HCT116 (cell line): ENCODE data around the gene AQP6. TPM values are rescaled to one million over a fixed set of nuclear protein-coding genes. Genes with fewer than 3 reads are reported as not detected.

Experiments
- ATAC-seq: fragments of 200-7000 bp; cut with Tn5 transposase; 2 replicates; pipeline ENCODE4 v1.9.1; 2020; ENCODE audit warnings: mild to moderate bottlenecking, moderate library complexity
- BruUV-seq: library from RNA; stranded (reverse); fragments of 400-500 nt; replicated peaks from 2 replicates; lab custom pipeline; 2021; lab: Mats Ljungman, UMichigan
- CTCF ChIA-PET: fragments of 300-600 bp; sonication (Branson Sonifier 250); formaldehyde crosslinking; loops from one replicate; lab custom pipeline; 2021; ENCODE audit warnings: antibody characterized with exemption; lab: Charles Lee
- POLR2A ChIA-PET: fragments of 300-600, 350-600 bp; sonication (Branson Sonifier 250); formaldehyde crosslinking; loops from one replicate; lab custom pipeline; 2021; ENCODE audit warnings: antibody characterized with exemption; lab: Charles Lee
- RAD21 ChIA-PET, 2 experiments: fragments of 300-600 bp; sonication (Branson Sonifier 250); formaldehyde crosslinking; loops; one replicate each; lab custom pipeline; 2023; ENCODE audit warnings: low total read pairs in 2 of 2; ENCODE audit not compliant: uncharacterized antibody in 2 of 2, unreplicated experiment in 2 of 2, low non-redundant PET in 1 of 2; lab: Charles Lee
- DNase-seq: peaks from one replicate; pipeline ENCODE4 v3.0.0-alpha.2; 2010; ENCODE audit warnings: low read depth, low spot score
- H2AFZ ChIP-seq: fragments of 200-600 bp; shearing (Covaris generic), sonication (generic); 2 replicates; pipeline ENCODE4 v1.6.1; 2017; ENCODE audit warnings: low read depth, mixed run types, mixed read lengths, antibody characterized with exemption, low read length; ENCODE audit not compliant: poor library complexity, severe bottlenecking
- H3K27ac ChIP-seq: 2 replicates; pipeline ENCODE4 v1.5.1; 2012; ENCODE audit warnings: low read depth, low read length
- H3K27me3 ChIP-seq: fragments of 200-600 bp; sonication (generic); 2 replicates; pipeline ENCODE4 v1.6.1; 2016; ENCODE audit warnings: mixed run types, low read length, mixed read lengths; ENCODE audit not compliant: insufficient read depth
- H3K36me3 ChIP-seq, 2 experiments: fragments of 200-500 bp in 1 of 2; fragments of 200-600 bp in 1 of 2; sonication (Bioruptor generic) in 1 of 2; sonication (generic) in 1 of 2; 2 replicates each; pipeline versions ENCODE4 v1.5.1 to v1.6.1; 2014 to 2016; ENCODE audit warnings: low read length in 2 of 2, inconsistent platforms in 1 of 2, mixed read lengths in 1 of 2, mixed run types in 1 of 2; ENCODE audit not compliant: insufficient read depth in 2 of 2, control insufficient read depth in 1 of 2
- H3K4me1 ChIP-seq, 2 experiments: fragments of 200-600 bp in 1 of 2; sonication (generic) in 1 of 2; 2 replicates each; pipeline versions ENCODE4 v1.5.1 to v1.6.1; 2012 to 2017; ENCODE audit warnings: low read length in 2 of 2, inconsistent platforms in 1 of 2, mild to moderate bottlenecking in 1 of 2, mixed read lengths in 1 of 2, mixed run types in 1 of 2, moderate library complexity in 1 of 2; ENCODE audit not compliant: insufficient read depth in 2 of 2, control insufficient read depth in 1 of 2
- H3K4me2 ChIP-seq: fragments of 200-600 bp; sonication (generic); 2 replicates; pipeline ENCODE4 v1.6.1; 2017; ENCODE audit warnings: mixed run types, low read length, mixed read lengths
- H3K4me3 ChIP-seq, 2 experiments: fragments of 200-600 bp in 1 of 2; sonication (generic) in 1 of 2; replicated peaks in 1 of 2; 2 replicates each; pipeline ENCODE4 v1.5.1; 2011 to 2016; ENCODE audit warnings: low read length in 2 of 2, control low read depth in 1 of 2, low read depth in 1 of 2, mild to moderate bottlenecking in 1 of 2, mixed read lengths in 1 of 2, mixed run types in 1 of 2
- H3K79me2 ChIP-seq: fragments of 200-600 bp; sonication (generic); 2 replicates; pipeline ENCODE4 v1.6.1; 2017; ENCODE audit warnings: mild to moderate bottlenecking, mixed run types, low read length, moderate library complexity, mixed read lengths; ENCODE audit not compliant: insufficient read depth
- H3K9ac ChIP-seq: fragments of 200-600 bp; sonication (generic); 2 replicates; pipeline ENCODE4 v1.6.1; 2016; ENCODE audit warnings: low read length, mixed read lengths
- H3K9me2 ChIP-seq: fragments of 200-600 bp; sonication (generic), shearing (Covaris generic); 2 replicates; pipeline ENCODE4 v1.6.1; 2017; ENCODE audit warnings: mixed run types, mild to moderate bottlenecking, moderate library complexity; ENCODE audit not compliant: insufficient read depth
- H3K9me3 ChIP-seq, 2 experiments: fragments of 200-500 bp in 1 of 2; fragments of 200-600 bp in 1 of 2; sonication (Bioruptor generic) in 1 of 2; sonication (generic) in 1 of 2; 2 replicates each; pipeline ENCODE4 v1.6.1; 2014 to 2017; ENCODE audit warnings: low read length in 2 of 2, mixed read lengths in 2 of 2, inconsistent platforms in 1 of 2, low read depth in 1 of 2, mild to moderate bottlenecking in 1 of 2, mixed run types in 1 of 2, moderate library complexity in 1 of 2; ENCODE audit not compliant: control insufficient read depth in 1 of 2, insufficient read depth in 1 of 2
- H4K20me1 ChIP-seq: fragments of 200-600 bp; sonication (generic), shearing (Covaris generic); 2 replicates; pipeline ENCODE4 v1.6.1; 2017; ENCODE audit warnings: mixed run types, mild to moderate bottlenecking, moderate library complexity; ENCODE audit not compliant: insufficient read depth
- ELF1 ChIP-seq: IDR thresholded peaks from 2 replicates; pipeline ENCODE4 v1.6.1; 2012; ENCODE audit warnings: low read depth, borderline replicate concordance
- EZH2 ChIP-seq: fragments of 200-600 bp; sonication (generic); IDR thresholded peaks from 2 replicates; pipeline ENCODE4 v1.6.1; 2017; ENCODE audit warnings: antibody characterized with exemption, mixed run types
- EZH2phosphoT487 ChIP-seq: fragments of 200-600 bp; IDR thresholded peaks from 2 replicates; pipeline ENCODE4 v1.6.1; 2018; ENCODE audit warnings: antibody characterized with exemption, borderline replicate concordance
- FOSL1 ChIP-seq: IDR thresholded peaks from 2 replicates; pipeline ENCODE4 v1.6.1; 2012; ENCODE audit warnings: low read depth
- JUND ChIP-seq: IDR thresholded peaks from 2 replicates; pipeline ENCODE4 v1.6.1; 2012
- POLR2A ChIP-seq: IDR thresholded peaks from 2 replicates; pipeline ENCODE4 v1.7.0; 2011; ENCODE audit warnings: borderline replicate concordance; ENCODE audit not compliant: insufficient read depth, insufficient read length; ENCODE audit errors: extremely low read depth
- SP1 ChIP-seq: IDR thresholded peaks from 2 replicates; pipeline ENCODE4 v1.6.1; 2012; ENCODE audit warnings: low read depth
- TCF7L2 ChIP-seq: IDR thresholded peaks from 2 replicates; pipeline ENCODE4 v1.7.0; 2011; ENCODE audit warnings: borderline replicate concordance, inconsistent platforms; ENCODE audit not compliant: insufficient read depth, insufficient read length; ENCODE audit errors: extremely low read depth
- ZFX ChIP-seq: fragments of 450-650 bp; IDR thresholded peaks from 2 replicates; pipeline ENCODE4 v1.6.1; 2017
- intact Hi-C: fragments of 100-400 bp; cut with micrococcal nuclease; formaldehyde crosslinking; loops from 2 replicates; pipeline ENCODE4 v1.10.0; 2022
- total RNA-seq: library from RNA; stranded (reverse); gene quantifications from one replicate; pipeline ENCODE4 v1.2.1, GENCODE V29; 2021; ENCODE audit not compliant: unreplicated experiment
- TF ChIP-seq, protein P1 (sequence below): IDR thresholded peaks from 2 replicates; pipeline ENCODE4 v1.6.1; 2011; ENCODE audit warnings: mild to moderate bottlenecking, low read length, moderate library complexity; ENCODE audit not compliant: insufficient replicate concordance; ENCODE audit errors: extremely low read depth
- TF ChIP-seq, protein P2 (sequence below): IDR thresholded peaks from 2 replicates; pipeline ENCODE4 v1.6.1; 2012
- TF ChIP-seq, protein P3 (sequence below), 3 experiments: fragments of 200-600 bp in 1 of 3; sonication (generic) in 1 of 3; IDR thresholded peaks in 2 of 3; conservative IDR thresholded peaks in 1 of 3; 2 replicates each; pipeline ENCODE4 v1.5.1; 2012 to 2017; ENCODE audit warnings: low read depth in 2 of 3, low read length in 2 of 3, antibody characterized with exemption in 1 of 3, borderline replicate concordance in 1 of 3, control low read depth in 1 of 3, mild to moderate bottlenecking in 1 of 3, mixed read lengths in 1 of 3, mixed run types in 1 of 3, moderate library complexity in 1 of 3; ENCODE audit not compliant: insufficient read depth in 1 of 3

The AQP6 gene
- total RNA-seq, 1 experiment from 2014 or later: not detected

DNA sequence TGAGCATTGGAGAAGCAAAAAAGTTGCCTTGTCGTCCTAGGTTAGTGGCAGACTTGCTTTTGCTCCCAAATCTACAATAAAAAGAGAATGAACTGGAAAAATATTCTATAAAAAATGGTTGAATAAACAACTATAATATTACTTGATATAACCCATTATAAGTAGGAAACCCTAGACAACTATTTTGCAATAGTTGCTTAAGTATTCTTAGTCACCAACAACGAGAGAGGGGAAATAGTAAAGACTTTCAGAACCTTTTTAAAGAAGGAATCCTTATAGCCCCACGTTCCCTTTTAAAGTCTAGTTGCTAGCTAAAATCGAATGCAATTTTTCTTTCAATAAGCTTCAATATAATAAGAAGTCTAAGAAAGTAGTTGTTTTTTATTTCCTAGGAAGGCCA lies 17.5 kb downstream of the AQP6 start:
- Histone ChIP-seq H3K4me1 (no peaks in the 10 kb centered on the region), H3K9me3 (no peaks in the 10 kb centered on the region), H3K27ac (no peak overlapping the region), H3K4me2 (no peak overlapping the region), H3K9me2 (no peaks in the 10 kb centered on the region), H3K4me3 (no peak overlapping the region), H3K36me3 (peaks cover 42 to 73% of the 10 kb centered on the region in 2 experiments), H2AFZ (no peak overlapping the region), H3K9ac (no peak overlapping the region), H3K79me2 (peaks cover 6% of the 10 kb centered on the region), H3K27me3 (no peaks in the 10 kb centered on the region), H4K20me1 (no peaks in the 10 kb centered on the region)
- BruUV-seq: no TSS peak
- ATAC-seq: no peak
- ChIA-PET RAD21 (no interaction called here), POLR2A (interaction anchor here (1.4 kb wide), 1 partner anchor 249 kb away, joined by 4 read pairs; the partner anchor contains the start of gene TMBIM6), CTCF (no interaction called here)
- intact Hi-C loops: no loop called here
- TF ChIP-seq ZFX (no peak), JUND (no peak), POLR2A (no peak), ELF1 (no peak), EZH2 (no peak), TCF7L2 (no peak), SP1 (no peak), EZH2phosphoT487 (no peak), FOSL1 (no peak)
- TF ChIP-seq, protein P1, sequence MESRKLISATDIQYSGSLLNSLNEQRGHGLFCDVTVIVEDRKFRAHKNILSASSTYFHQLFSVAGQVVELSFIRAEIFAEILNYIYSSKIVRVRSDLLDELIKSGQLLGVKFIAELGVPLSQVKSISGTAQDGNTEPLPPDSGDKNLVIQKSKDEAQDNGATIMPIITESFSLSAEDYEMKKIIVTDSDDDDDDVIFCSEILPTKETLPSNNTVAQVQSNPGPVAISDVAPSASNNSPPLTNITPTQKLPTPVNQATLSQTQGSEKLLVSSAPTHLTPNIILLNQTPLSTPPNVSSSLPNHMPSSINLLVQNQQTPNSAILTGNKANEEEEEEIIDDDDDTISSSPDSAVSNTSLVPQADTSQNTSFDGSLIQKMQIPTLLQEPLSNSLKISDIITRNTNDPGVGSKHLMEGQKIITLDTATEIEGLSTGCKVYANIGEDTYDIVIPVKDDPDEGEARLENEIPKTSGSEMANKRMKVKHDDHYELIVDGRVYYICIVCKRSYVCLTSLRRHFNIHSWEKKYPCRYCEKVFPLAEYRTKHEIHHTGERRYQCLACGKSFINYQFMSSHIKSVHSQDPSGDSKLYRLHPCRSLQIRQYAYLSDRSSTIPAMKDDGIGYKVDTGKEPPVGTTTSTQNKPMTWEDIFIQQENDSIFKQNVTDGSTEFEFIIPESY: no peak
- TF ChIP-seq, protein P2, sequence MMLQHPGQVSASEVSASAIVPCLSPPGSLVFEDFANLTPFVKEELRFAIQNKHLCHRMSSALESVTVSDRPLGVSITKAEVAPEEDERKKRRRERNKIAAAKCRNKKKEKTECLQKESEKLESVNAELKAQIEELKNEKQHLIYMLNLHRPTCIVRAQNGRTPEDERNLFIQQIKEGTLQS: no peak
- TF ChIP-seq, protein P3, sequence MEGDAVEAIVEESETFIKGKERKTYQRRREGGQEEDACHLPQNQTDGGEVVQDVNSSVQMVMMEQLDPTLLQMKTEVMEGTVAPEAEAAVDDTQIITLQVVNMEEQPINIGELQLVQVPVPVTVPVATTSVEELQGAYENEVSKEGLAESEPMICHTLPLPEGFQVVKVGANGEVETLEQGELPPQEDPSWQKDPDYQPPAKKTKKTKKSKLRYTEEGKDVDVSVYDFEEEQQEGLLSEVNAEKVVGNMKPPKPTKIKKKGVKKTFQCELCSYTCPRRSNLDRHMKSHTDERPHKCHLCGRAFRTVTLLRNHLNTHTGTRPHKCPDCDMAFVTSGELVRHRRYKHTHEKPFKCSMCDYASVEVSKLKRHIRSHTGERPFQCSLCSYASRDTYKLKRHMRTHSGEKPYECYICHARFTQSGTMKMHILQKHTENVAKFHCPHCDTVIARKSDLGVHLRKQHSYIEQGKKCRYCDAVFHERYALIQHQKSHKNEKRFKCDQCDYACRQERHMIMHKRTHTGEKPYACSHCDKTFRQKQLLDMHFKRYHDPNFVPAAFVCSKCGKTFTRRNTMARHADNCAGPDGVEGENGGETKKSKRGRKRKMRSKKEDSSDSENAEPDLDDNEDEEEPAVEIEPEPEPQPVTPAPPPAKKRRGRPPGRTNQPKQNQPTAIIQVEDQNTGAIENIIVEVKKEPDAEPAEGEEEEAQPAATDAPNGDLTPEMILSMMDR (IDR thresholded peaks at IDR 0.05 in 2 of 3, conservative IDR thresholded peaks at IDR 0.05 in 1 of 3; ENCODE audit: borderline replicate concordance in 1 of 3, insufficient read depth in 1 of 3, low read depth in 2 of 3, low read length in 2 of 3): no peak
- DNase-seq: no peak
